ENCODE measurements around the gene ABHD2.
"Not testable (repeated sequence)": the region's sequence is repeated elsewhere in the genome, so short reads cannot be mapped to it uniquely, and the experiment has no call there.

ABHD2 gene

DNA sequence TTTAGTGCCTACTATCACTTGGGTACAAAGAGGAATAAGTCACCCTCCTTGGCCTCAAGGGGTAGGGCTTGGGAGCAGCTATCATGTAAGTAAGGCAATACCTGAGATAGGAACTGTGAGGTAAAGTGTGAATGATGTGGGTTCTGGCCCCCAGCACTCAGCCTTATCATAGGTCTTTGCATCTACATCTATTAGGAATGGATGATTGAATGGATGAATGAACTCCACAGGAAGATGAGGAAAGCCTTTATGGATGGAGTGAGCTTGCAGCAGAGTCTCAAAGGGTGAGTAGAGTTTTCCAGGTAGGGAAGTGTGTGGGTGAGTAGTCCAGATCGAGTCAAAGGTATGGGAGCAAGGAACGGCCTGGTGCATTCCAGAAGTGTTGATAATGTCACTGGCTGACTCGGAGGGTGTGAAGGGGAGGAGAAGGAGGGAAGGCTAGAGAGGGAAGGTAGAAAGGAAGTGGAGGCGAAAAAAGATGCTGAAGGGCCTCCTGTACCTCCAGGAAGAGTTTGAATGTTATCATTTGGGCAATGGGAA, 13.1 kb upstream of the ABHD2 start:
- DNase-seq = no peak

DNA sequence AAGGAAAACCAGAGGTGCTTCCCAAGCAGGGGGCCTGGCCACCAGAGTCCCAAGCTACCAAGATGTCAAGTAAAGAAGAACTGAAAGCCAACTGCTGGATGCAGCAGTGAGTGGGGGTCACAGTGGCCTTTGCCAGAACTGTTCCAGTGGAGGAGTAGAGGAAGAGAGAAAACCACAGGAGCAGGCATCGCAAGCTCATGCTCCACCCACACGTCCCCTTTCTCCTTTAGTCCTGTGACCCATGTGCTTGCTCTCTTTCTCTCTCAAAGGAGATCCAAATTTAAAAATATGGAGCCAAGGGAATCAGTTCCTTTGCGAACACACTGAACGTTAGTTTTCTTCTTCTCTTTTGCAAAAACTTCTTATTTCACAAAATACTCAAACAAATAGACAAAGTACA, 12.4 kb upstream of the ABHD2 start:
- no peak for DNase-seq

DNA sequence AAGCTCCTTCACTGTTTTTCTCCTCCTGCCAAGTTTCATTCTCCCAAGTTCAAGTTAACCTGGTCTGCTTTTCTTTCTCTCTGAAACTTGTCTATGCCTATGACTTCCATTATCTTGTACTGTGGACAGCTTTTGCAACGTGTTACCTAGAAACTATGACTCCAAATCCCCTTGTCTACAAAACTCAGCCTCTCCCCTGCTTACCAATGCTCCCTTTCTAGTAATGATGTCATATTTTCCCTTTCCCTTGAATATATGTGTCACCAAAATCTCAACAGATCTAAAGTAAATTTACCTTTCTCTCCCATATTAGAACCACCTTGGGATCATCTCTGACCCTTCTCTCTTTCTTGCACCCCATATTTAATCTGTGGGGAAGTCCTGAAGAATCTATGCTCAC, 10.5 kb upstream of the ABHD2 start:
- no peak for DNase-seq

DNA sequence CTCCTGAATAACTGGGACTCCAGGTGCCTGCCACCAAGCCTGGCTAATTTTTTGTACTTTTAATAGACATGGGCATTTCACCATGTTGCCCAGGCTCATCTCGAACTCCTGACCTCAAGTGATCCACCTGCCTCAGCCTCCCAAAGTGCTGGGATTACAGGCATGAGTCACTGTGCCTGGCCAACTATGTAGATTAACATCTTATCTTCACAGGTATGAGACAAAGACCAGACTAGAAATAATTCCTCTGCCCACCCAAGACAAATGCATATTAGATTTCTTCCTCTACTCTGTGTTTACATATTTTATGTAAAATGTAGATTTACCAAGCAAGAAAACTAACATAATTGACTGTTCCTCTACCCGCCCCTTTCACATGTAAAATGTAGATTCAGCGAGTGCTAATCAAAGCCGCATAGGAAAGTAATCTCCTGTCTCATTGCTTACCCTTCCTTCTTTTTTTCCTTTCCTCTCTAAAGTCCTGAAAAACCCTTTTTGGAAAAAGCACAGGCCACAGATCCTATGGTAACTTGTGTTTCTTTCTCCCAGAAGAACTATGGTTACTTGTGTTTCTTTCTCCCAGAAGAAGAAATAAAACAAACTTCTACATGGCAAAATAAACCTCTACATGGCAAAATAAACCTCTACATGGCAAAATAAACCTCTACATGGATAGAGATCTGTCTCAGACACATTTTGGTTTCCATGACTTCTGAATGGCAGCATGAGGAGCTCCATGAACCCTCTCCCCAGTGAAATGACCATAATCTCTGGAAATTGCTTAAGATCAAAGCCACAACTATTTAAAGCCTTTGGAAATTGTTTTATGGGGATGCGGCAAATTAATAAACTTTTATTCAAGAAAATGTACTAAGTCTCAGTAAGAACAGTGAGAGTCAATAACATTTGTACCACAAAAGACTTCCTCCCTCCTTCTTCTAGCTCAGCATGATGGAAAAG, 9.1 kb upstream of the ABHD2 start:
- no peak for DNase-seq

DNA sequence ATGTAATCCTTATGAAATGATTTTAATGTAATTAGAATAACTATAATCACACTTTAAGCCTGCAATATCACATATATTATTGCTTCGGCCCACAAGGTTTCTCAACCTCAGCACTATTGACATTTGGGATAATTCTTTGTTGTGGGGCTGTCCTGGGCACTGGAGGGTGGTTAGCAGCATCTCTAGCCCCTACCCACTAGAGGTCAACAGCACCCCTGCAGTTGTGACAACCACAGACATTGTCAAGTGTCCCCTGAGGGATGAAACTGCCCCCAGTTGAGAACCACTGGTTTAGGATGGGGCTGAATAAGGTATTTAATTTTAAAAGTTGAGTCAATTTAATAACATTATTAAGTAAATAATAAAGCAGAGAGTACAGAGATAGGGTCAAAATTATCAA, 6.4 kb upstream of the ABHD2 start:
- DNase-seq = no peak

- DNase-seq = no peak
Observed at GRCh38 chr15:89083246-89083645, 5.0 kb upstream of the ABHD2 start.

DNA sequence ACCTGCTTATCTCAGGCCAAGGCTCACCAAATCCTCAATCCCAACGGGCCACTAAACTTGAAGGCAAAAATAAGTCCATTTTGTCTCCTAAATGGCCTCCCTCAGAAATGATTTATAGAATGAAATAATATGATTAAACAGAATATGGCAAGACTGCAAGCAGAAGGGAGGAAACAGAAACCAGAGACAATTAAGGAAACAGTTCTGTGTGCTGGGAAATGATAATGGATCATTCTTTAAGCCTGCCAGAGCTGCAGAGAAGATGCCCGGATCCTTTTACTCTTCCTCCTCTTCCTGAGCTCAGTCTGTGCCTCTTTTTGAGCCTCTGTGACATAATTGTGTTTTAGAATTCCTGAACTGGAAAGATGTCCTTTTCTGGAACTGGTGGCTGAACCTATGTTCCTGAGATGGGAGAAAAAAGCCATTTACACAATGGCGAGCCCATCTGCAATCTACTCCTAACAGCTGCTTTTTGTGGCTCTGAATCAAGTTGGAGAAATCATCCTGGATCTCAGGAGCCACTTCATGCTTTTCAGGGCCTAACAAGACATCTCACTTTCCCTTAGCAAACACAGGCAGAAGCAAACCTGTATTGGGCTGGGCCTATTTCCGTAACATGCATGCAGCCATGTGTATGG, 2.8 kb upstream of the ABHD2 start:
- DNase-seq = no peak

DNA sequence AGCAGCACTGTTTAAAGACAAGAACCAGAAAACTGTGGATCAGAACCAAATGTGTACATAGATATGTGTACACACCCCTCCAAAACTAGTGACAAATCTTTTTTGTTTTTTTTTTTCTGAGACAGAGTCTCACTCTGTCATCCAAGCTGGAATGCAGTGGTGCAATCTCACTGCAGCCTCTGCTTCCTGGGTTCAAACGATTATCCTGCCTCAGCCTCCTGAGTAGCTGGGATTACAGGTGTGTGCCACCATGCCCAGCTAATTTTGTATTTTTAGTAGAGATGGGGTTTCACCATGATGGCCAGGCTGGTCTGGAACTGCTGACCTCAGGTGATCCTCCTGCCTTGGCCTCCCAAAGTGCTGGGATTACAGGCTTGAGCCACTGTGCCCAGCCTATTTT, 2.3 kb upstream of the ABHD2 start:
- not testable (repeated sequence) for DNase-seq

- DNase-seq = not testable (repeated sequence)
Observed at GRCh38 chr15:89086390-89086789, 1.9 kb upstream of the ABHD2 start.

DNA sequence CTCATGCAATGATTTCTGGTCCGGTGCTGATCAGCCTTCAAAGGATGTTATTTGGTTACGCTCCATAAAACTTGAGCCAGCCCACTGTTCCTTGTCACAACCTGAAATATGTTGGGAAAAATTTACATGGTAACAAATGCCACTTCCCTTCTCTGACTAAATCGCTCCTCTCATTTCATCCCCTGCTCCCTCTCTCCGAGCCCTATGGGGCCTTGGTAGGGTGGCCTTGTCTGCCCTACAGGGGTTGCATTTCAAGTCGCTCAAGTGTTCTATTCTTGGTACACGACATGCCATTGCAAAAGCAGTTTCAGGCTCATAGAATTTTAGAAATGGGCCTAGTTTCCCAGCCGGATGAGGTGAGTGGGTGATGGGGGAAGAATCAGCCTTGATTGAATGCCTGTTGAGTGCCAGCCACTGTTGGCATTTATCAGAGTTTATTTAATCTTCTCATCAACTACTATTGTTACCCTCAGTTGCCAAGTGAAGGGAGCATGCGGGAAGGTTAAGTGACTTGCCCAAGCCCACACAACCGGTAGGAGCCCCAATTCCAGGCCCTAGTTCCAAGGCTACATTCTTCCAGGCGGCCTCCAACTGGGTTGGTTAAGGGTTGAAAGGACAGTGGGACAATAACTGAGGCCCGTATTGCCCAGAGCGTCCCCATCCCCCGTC, 961 bp upstream of the ABHD2 start:
- no peak for DNase-seq

GRCh38 chr15:89088605-89089315, 504 bp downstream of the ABHD2 start:
- DNase-seq = no peak

DNA sequence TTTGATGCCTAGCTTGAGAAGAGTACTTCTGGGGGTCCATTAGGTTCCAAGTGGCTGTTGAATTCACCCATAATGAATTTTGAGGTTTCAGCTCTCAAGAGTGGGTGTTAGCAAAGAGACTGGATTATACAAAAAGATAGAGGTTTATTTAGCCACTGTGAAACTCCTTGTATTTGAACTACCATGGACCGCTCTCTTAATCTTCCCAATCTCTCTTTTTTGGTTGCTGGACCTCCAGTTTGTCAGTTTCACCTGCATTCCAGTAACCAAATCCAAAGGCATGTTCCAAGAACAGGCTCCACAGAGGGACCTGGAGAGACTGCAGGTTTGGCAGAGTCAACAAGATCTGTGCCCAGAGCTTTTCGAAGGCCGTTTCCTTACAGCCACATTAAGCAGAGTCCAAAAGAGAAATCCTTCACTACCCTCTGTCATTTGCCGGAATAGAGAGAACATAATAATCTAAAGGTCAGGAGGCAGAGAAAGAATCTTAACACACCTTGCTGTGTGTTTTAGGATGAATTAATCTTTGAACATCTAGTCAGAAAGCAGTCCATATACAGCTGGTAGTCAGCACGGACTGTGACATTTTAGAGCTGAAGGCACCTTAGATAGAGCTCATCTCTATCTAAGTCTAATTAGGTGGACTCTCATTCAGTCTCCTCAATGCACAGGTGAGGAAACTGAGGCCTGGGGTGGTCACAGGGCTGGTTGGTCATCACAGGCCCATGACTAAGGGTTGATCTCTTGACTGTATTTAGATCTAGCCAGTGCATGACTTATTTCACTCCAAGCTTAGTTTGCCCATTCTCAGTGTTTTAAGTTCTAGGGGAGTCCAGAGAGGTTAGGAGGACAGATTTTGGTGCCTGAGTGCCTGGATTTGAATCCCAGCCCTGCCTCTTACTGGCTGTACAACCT, 1.3 kb downstream of the ABHD2 start:
- no peak for DNase-seq

- DNase-seq = peak; percentile 68
Observed at GRCh38 chr15:89090791-89091626, 2.8 kb downstream of the ABHD2 start.

DNA sequence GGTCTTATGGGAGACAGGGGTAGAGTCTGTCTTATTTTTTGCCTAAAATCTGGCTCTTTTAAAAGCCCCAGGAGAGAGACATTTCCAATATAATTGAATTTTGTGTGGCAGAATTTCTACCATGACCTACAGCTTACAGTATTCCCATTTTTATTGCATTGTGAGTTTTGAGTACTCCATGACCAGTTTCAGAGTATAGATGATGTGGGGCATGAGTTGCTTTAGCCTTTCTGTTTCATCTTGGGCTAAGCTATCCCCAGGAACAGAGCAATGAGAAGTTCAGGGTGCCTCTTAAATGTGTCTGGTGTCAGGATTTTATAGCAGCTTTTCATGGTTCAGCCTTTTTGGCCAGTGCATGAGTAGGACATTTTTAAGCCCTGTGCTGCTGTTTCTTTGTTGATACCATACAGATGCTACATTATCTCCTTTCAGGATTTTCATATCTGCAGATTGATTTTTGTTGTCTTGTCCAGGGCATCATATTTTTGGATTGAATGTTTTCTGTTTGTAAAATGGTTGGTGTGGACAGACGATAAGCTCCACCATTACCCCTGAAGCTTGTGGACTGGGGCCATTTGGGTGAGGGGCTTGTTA, 3.5 kb downstream of the ABHD2 start:
- no peak for DNase-seq

DNA sequence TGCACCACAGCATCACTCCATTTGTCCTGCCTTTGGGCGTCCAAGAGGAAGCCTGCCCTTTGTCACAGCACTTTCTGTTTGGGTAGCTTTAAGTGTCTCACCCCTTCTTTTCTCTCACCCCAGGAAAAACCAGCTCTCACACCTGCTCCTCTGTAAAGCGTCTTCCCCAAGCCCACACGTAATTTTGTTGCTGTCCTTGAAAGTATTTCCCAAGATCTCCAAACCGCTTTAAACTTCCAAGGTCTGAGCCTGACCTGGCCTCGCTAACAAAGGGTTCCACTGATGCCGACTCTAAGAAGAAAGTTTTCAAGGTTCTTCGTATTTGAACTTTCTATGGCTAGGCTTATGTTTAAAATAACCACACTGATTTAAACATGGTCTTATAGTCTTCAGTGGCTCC, 5.3 kb downstream of the ABHD2 start:
- no peak for DNase-seq

- no peak for DNase-seq
Observed at GRCh38 chr15:89095073-89095472, 6.8 kb downstream of the ABHD2 start.

GRCh38 chr15:89095556-89095955, 7.3 kb downstream of the ABHD2 start:
- no peak for DNase-seq

- no peak for DNase-seq
Observed at GRCh38 chr15:89096664-89097063, 8.4 kb downstream of the ABHD2 start.

GRCh38 chr15:89097313-89097712, 9.1 kb downstream of the ABHD2 start:
- DNase-seq = no peak

DNA sequence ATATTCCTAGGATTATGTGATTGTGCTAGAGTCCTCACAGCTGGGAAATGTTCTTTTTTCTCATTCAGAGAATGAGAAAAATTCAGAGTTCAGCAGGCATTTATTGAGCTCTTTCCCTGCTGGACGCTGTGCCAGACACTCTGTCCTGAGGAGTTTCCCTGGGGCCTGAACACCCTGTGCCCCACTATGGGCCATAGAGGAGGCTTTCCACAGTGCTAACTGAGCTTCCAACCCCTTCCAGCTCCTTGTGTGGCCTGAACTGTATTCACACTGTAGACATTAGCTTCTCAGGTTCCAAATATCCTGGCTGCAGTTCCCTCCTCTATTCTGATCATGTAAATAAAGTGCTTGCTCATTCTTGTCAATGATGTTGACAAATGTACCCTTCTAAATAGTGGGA, 10.0 kb downstream of the ABHD2 start:
- DNase-seq = no peak

Measured in KG1 (cell line).